Activated naive CD4-positive, alpha-beta T cell treated with anti-CD3 and anti-CD28 coated beads for 36 hours (primary cell): ENCODE results near the gene C13orf46. TPM values are rescaled to one million over a fixed set of nuclear protein-coding genes. Genes with fewer than 3 reads are reported as not detected.
"Not testable (repeated sequence)": the region's sequence is repeated elsewhere in the genome, so short reads cannot be mapped to it uniquely, and the experiment has no call there.

Experiments used
- CTCF ChIA-PET: fragments of 350-600 bp; sonication (Branson Sonifier 250); formaldehyde crosslinking; loops from one replicate; lab custom pipeline; 2021; ENCODE audit warnings: antibody characterized with exemption; lab: Charles Lee
- DNase-seq: peaks from one replicate; pipeline ENCODE4 v3.0.0-alpha.2; 2020
- H3K27ac Mint-ChIP-seq: one replicate; pipeline ENCODE4 v1.8.0; 2021; ENCODE audit warnings: mild to moderate bottlenecking, mixed read lengths
- H3K27me3 Mint-ChIP-seq: one replicate; pipeline ENCODE4 v1.8.0; 2021; ENCODE audit warnings: low read depth, mixed read lengths
- H3K36me3 Mint-ChIP-seq: one replicate; pipeline ENCODE4 v1.8.0; 2021; ENCODE audit warnings: low read depth, mixed read lengths
- H3K4me1 Mint-ChIP-seq: one replicate; pipeline ENCODE4 v1.8.0; 2021; ENCODE audit warnings: low read depth, mixed read lengths
- H3K4me3 Mint-ChIP-seq: one replicate; pipeline ENCODE4 v1.8.0; 2021; ENCODE audit warnings: mild to moderate bottlenecking, moderate library complexity, mixed read lengths
- H3K9me3 Mint-ChIP-seq: one replicate; pipeline ENCODE4 v1.8.0; 2021; ENCODE audit warnings: mixed read lengths
- intact Hi-C: fragments of 100-400 bp; cut with micrococcal nuclease; formaldehyde crosslinking; loops from one replicate; pipeline ENCODE4 v1.15.1; 2023
- total RNA-seq, 2 experiments: library from RNA; stranded (reverse); gene quantifications; one replicate each; pipeline ENCODE4 v1.2.3, GENCODE V29; 2021

Gene C13orf46
- total RNA-seq, 2 experiments from 2014 or later, result 1.7 to 1.8 TPM

GRCh38 chr13:113915786-113916329 lies 58.0 kb downstream of the C13orf46 start:
- Mint-ChIP-seq H3K4me1 (no peaks in the 10 kb centered on the region), H3K27ac (no peak overlapping the region), H3K9me3 (peaks cover 4% of the 10 kb centered on the region), H3K27me3 (peaks cover 31% of the 10 kb centered on the region), H3K36me3 (no peaks in the 10 kb centered on the region), H3K4me3 (no peak overlapping the region)
- intact Hi-C loops, result no loop called here
- CTCF ChIA-PET, result no interaction called here
- no peak for DNase-seq

GRCh38 chr13:113915012-113915763 lies 58.7 kb downstream of the C13orf46 start:
- Mint-ChIP-seq H3K36me3 (no peaks in the 10 kb centered on the region), H3K27me3 (peaks cover 27% of the 10 kb centered on the region), H3K27ac (no peak overlapping the region), H3K9me3 (peaks cover 4% of the 10 kb centered on the region), H3K4me1 (no peaks in the 10 kb centered on the region), H3K4me3 (no peak overlapping the region)
- DNase-seq, result no peak
- CTCF ChIA-PET, result no interaction called here
- intact Hi-C loops, result no loop called here

- intact Hi-C loops, result no loop called here
- Mint-ChIP-seq H3K4me3 (no peak overlapping the region), H3K27ac (no peak overlapping the region), H3K4me1 (no peaks in the 10 kb centered on the region), H3K9me3 (peaks cover 4% of the 10 kb centered on the region), H3K27me3 (peaks cover 22% of the 10 kb centered on the region), H3K36me3 (no peaks in the 10 kb centered on the region)
- CTCF ChIA-PET, result no interaction called here
- no peak for DNase-seq
These were observed 59.4 kb downstream of the C13orf46 start for GRCh38 chr13:113914333-113915011.

- H3K36me3 Mint-ChIP-seq, intact Hi-C loops, DNase-seq, H3K4me3 Mint-ChIP-seq, H3K27ac Mint-ChIP-seq, CTCF ChIA-PET, H3K4me1 Mint-ChIP-seq, H3K9me3 Mint-ChIP-seq: not testable (repeated sequence)
- peaks cover 26% of the 10 kb centered on the region for H3K27me3 Mint-ChIP-seq
These were observed 60.0 kb downstream of the C13orf46 start for GRCh38 chr13:113913838-113914237.

GRCh38 chr13:113913408-113913807 lies 60.5 kb downstream of the C13orf46 start:
- H3K27me3 Mint-ChIP-seq, result peaks cover 26% of the 10 kb centered on the region
- H3K4me1 Mint-ChIP-seq, H3K36me3 Mint-ChIP-seq, CTCF ChIA-PET, H3K4me3 Mint-ChIP-seq, intact Hi-C loops, H3K9me3 Mint-ChIP-seq, H3K27ac Mint-ChIP-seq, DNase-seq: not testable (repeated sequence)

GRCh38 chr13:113912596-113912995 lies 61.3 kb downstream of the C13orf46 start:
- no peak for DNase-seq
- intact Hi-C loops, result no loop called here
- H3K4me3 Mint-ChIP-seq, result no peak overlapping the region
- peaks cover 9% of the 10 kb centered on the region for H3K4me1 Mint-ChIP-seq
- no peaks in the 10 kb centered on the region for H3K36me3 Mint-ChIP-seq
- H3K27ac Mint-ChIP-seq, result no peak overlapping the region
- H3K27me3 Mint-ChIP-seq, result peaks cover 32% of the 10 kb centered on the region
- CTCF ChIA-PET, result no interaction called here
- peaks cover 4% of the 10 kb centered on the region for H3K9me3 Mint-ChIP-seq

GRCh38 chr13:113907635-113908617 lies 66.0 kb downstream of the C13orf46 start:
- intact Hi-C loops, result no loop called here
- Mint-ChIP-seq H3K36me3 (no peaks in the 10 kb centered on the region), H3K27ac (no peak overlapping the region), H3K9me3 (peaks cover 4% of the 10 kb centered on the region), H3K4me3 (no peak overlapping the region), H3K27me3 (peaks cover 16% of the 10 kb centered on the region), H3K4me1 (peaks cover 9% of the 10 kb centered on the region)
- CTCF ChIA-PET, result no interaction called here
- DNase-seq, result no peak

- Mint-ChIP-seq H3K9me3 (no peaks in the 10 kb centered on the region), H3K27ac (no peak overlapping the region), H3K27me3 (peaks cover 11% of the 10 kb centered on the region), H3K36me3 (no peaks in the 10 kb centered on the region), H3K4me1 (peaks cover 9% of the 10 kb centered on the region), H3K4me3 (no peak overlapping the region)
- DNase-seq, result no peak
- CTCF ChIA-PET, result no interaction called here
- intact Hi-C loops, result no loop called here
These were observed 67.3 kb downstream of the C13orf46 start for GRCh38 chr13:113906571-113906970.

- Mint-ChIP-seq H3K27ac (no peak overlapping the region), H3K27me3 (peaks cover 12% of the 10 kb centered on the region), H3K4me1 (peaks cover 9% of the 10 kb centered on the region), H3K9me3 (no peaks in the 10 kb centered on the region), H3K36me3 (no peaks in the 10 kb centered on the region), H3K4me3 (no peak overlapping the region)
- intact Hi-C loops, result loop anchor here (2.0 kb wide), 1 partner anchor 89 kb away; no protein-coding TSS in a partner anchor
- CTCF ChIA-PET, result no interaction called here
- DNase-seq, result no peak
These were observed 67.9 kb downstream of the C13orf46 start for GRCh38 chr13:113905942-113906341.

- Mint-ChIP-seq H3K27ac (no peak overlapping the region), H3K36me3 (no peaks in the 10 kb centered on the region), H3K4me1 (peaks cover 9% of the 10 kb centered on the region), H3K4me3 (no peak overlapping the region), H3K9me3 (no peaks in the 10 kb centered on the region), H3K27me3 (peaks cover 15% of the 10 kb centered on the region)
- no peak for DNase-seq
- intact Hi-C loops, result loop anchor here (2.0 kb wide), 1 partner anchor 88 kb away; no protein-coding TSS in a partner anchor
- CTCF ChIA-PET, result no interaction called here
These were observed 68.9 kb downstream of the C13orf46 start for GRCh38 chr13:113905018-113905417.

- intact Hi-C loops, result loop anchor here (2.0 kb wide), 1 partner anchor 88 kb away; no protein-coding TSS in a partner anchor
- H3K27ac Mint-ChIP-seq, result no peak overlapping the region
These were observed 69.5 kb downstream of the C13orf46 start for GRCh38 chr13:113904411-113904810.

GRCh38 chr13:113903912-113904311 lies 70.0 kb downstream of the C13orf46 start:
- CTCF ChIA-PET, result interaction anchor here (1.0 kb wide), 1 partner anchor 25 kb away, joined by 3 read pairs; no protein-coding TSS in a partner anchor
- intact Hi-C loops, result loop anchor here (2.0 kb wide), 1 partner anchor 87 kb away; no protein-coding TSS in a partner anchor
- peaks cover 5% of the 10 kb centered on the region for H3K4me1 Mint-ChIP-seq
- H3K9me3 Mint-ChIP-seq, result no peaks in the 10 kb centered on the region
- H3K36me3 Mint-ChIP-seq, result no peaks in the 10 kb centered on the region
- H3K27ac Mint-ChIP-seq, result no peak overlapping the region
- DNase-seq, result no peak
- H3K27me3 Mint-ChIP-seq, result peaks cover 11% of the 10 kb centered on the region
- H3K4me3 Mint-ChIP-seq, result no peak overlapping the region

More at GRCh38 chr13:113904411-113904810, 69.5 kb downstream of the C13orf46 start:
- Mint-ChIP-seq H3K9me3 (no peaks in the 10 kb centered on the region), H3K4me1 (peaks cover 9% of the 10 kb centered on the region), H3K36me3 (no peaks in the 10 kb centered on the region), H3K27me3 (peaks cover 15% of the 10 kb centered on the region), H3K4me3 (no peak overlapping the region)
- CTCF ChIA-PET, result no interaction called here
- DNase-seq, result peak; percentile 54
